ENCODE results near the gene GZF1. TPM values are rescaled to one million over a fixed set of nuclear protein-coding genes. Genes with fewer than 3 reads are reported as not detected.

The GZF1 gene
- total RNA-seq, 1 donor from 2014 or later = 18.8 TPM

DNA sequence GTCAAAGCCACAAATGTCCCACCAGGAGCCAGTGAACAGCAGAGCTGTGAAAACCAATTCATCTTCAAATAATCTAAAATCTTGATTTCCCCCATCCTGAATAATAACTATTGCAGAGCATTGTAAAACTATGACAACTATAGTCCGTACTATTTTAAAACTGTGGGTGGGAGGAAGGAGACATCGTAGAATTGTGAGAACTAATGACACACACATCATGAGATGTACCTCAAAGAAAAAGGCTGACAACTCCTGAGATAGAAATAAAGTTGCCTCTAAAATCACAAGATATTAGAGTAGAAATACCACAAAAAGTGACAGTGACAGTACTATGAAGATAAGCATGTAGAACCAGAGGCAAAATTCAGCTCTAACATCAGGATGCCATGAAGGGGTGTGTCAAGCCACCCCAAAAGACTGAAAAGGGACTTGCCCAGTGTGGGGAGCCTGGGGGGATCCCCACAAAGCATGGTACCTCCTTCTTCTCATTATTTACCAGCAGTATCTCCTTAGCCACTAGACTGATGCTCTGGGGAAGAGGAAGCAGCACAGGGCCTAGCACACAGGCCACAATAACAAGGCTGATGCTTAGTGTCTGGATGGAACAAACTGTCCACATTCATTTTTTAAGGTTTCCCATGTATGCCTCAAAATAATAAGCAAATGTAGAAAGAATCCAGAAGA, 45.9 kb downstream of the GZF1 start:
- DNase-seq (ENCODE audit: low read depth in 2 of 2) = no peak

DNA sequence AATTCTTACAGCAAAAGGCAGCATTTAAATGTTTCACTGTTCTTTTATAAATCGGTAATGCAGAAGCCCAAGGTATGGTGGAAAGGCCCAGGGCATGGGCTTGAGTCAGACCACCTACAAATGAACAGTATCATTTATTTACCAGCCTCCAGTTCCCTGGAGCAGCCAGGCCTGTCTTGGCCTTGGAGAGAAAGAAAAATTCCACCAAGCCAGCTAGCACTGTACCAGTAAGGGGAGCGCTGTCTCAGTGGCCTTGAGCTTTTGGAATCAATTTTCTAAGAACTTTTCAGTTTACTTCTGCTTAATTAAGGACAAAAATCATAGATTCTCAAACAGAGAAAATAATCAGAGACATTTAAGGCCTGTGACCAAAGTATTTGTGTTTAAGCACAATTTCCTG, 47.0 kb downstream of the GZF1 start:
- no peak for DNase-seq (ENCODE audit: low read depth in 2 of 2)

DNA sequence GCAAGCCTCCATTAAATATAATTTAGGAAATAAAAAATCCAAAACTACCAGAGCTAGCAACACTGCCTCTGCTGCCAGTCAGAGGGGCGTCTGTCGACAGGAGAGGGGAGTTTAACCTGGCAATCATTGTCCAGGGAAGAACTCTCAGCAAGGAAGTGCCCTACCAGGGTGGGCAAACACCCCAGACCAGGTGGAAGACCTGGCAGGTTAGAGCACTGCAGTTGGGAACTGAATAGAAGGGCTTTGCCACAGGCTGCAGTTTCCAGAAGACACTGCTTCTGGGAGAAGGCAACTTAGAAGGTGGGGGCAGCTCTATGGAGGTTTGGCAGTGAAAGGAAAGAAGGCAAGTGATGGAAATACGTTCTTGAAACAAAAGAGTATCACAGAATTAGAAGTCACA, 47.8 kb downstream of the GZF1 start:
- no peak for DNase-seq (ENCODE audit: low read depth in 2 of 2)

DNA sequence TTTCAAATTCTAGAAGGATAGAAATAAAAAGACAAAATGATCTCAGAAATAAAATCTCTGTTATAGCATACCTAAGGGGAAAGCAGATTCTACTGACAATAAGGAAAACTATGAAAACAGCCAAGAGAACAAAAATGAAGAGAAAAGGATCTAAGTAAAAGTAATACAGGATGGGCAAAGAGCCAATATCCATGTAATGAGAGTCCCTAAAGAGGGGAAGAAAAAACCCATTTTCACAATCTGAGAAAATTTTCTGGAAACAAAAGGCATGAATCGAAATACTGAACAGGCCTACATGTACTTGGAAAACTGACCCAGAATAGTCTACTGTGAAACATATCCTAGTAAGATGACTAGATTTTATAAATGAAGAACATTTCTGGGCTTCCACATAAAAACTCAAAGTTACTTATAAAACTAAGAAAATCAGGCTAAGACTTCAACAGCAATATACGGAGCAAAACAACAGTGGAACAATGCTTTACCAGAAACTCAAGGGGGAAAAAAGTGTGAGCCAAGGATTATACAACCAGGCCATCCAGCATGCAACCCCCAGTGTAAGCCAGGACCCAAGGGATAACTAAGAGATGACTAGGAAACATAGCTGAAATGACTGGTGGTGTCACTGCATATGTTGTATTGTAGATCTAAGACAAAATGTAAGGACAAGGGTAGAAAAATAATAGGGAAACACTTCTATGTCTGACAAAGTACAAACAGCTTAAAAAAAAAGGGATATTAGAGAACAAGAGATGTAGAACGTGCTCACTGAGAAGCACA, 49.1 kb downstream of the GZF1 start:
- DNase-seq (ENCODE audit: low read depth in 2 of 2) = no peak

DNA sequence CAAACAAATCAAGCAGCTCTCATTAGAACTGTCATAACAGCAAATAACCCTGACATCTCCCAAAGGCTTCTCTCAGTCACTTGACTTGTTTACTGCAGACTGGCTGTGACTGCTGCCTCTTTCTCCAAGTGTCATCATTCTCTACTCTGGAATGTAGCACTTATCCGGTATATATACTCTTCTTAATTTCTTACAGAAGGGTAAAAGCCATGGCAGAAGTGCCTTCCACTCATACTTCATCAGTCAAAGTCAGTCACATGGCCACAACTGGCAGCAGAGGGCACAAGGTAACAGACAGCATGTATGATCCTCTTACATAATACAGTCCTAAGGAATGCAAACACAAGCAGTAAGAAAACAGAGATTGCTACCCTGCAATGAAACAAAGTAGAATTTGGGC, 50.0 kb downstream of the GZF1 start:
- no peak for DNase-seq (ENCODE audit: low read depth in 2 of 2)

DNA sequence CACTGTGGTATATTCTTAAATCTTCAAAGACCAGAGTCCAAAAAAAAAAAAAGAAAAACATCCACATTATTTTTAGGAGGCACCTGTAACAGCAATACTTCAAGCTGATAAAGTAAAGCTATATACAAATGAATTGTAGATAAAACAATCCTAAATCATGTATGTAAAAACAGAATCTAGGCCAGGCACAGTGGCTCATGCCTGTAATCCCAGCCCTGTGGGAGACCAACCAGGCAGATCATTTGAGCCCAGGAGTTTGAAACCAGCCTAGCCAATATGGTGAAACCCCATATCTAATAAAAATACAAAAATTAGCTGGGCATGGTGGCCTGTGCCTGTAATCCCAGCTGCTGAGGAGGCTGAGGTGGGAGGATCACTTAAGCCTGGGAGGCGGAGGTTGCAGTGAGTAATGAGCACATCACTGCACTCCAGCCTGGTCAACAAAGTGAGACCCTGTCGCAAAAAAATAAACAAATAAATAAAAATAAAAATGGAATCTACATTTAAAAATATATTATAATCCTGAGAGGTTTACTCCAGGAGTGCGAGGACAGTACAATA, 52.0 kb downstream of the GZF1 start:
- no peak for DNase-seq (ENCODE audit: low read depth in 2 of 2)

DNA sequence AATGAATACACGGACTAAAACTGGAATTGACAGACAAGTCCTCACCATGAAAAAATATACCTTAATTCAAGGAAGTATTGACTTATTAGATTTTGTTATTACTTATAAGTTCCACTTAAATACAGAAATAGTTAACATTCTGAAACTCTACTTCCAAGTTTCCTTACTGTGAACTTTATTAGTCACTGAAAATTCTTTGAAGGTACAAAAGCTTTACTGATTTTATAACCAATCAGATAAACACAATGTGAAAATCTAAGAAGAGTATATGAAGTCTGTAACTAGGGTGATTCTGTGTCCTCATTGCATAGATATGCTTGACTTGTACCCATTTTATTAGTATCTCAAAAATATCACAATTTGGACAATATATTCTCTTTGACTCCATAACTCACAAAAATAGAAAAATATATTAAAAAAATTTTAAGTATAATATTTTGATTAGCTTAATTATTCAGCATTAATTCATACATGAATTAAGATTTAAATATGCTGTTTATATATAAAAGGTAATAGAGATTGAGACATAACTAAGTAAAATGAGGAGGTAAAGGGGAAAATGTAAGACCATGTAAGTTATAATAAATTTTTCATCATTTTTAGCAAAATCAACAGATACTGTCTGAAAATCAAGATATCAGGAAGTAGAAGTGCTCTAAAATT, 52.7 kb downstream of the GZF1 start:
- DNase-seq (ENCODE audit: low read depth in 2 of 2) = no peak

DNA sequence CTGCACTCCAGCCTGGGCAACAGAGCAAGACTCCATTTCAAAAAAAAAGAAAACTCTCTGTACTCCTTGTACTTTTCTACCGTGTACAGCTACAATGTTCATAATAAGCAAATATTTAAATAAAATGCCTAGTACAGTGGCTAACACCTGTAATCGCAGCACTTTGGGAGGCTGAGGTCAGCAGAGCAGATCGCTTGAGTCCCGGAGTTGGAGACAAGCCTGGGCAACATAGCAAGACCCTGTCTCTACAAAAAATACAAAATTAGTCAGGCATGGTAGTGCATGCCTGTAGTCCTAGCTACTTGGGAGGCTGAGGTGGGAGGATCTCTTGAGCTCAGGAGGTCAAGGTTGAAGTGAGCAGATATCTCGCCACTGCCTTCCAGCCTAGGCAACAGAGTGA, 53.6 kb downstream of the GZF1 start:
- no peak for DNase-seq (ENCODE audit: low read depth in 2 of 2)

DNA sequence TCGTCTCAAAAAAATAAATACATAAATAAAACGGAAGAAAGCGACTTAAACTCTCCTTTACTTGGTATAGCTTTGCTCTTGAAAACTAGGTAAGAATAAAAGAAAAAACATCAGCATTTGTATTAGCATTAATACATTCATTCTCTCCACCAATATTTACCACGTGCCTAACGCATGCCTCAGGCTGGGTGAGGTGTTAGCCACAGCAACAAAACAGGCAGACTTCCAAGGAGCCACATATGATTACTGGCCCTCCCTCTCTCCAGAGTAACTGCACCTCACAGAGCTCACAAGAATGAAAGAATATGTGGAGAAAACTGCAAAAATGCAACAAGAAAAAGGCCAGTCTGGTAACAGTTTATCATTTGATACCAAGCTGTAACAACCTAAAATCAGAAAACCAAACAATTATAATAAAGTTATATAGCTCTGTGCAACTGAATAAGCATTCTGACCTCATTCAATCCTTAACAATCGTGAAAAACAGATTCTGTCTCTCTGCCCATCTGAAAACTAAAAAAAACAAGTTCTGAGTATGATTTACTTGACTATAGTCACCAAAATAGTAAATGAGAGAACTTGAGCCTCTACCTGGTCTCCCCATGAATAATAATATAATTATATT, 54.1 kb downstream of the GZF1 start:
- DNase-seq (ENCODE audit: low read depth in 2 of 2) = no peak

DNA sequence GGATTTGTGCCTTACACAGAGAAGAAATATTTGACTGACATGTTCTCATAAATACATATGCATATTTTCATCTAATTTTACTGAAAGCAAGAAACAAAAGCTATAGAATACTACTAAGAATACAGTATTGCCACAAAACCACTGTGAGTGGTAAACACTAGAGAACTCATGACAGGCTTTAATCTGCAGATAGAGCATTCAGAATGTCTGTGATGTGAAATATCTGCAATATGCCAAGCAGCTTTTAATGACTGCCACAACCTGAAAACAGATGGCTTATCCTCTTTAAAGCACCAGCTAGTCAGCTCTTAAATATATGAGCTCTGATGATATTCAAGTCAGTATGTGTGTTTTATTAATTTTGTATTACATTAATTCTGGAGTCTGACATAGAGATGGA, 55.9 kb downstream of the GZF1 start:
- DNase-seq (ENCODE audit: low read depth in 2 of 2) = no peak

DNA sequence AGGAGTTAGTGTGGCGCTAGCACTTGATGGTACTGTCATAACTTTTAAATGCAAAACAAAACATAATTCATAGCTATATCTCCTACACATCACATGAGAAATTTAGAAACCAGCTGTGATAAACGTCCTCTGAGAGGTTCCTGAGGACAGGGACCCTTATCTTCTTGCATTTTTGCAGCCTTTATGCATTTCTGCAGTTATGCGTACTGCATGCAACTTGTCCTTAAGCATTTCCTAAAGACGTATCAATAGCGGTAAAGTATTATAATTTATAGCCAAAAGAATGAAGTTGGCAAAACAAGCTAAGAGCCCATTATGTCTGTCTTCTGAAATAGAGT, 57.6 kb downstream of the GZF1 start:
- DNase-seq (ENCODE audit: low read depth in 2 of 2) = no peak

DNA sequence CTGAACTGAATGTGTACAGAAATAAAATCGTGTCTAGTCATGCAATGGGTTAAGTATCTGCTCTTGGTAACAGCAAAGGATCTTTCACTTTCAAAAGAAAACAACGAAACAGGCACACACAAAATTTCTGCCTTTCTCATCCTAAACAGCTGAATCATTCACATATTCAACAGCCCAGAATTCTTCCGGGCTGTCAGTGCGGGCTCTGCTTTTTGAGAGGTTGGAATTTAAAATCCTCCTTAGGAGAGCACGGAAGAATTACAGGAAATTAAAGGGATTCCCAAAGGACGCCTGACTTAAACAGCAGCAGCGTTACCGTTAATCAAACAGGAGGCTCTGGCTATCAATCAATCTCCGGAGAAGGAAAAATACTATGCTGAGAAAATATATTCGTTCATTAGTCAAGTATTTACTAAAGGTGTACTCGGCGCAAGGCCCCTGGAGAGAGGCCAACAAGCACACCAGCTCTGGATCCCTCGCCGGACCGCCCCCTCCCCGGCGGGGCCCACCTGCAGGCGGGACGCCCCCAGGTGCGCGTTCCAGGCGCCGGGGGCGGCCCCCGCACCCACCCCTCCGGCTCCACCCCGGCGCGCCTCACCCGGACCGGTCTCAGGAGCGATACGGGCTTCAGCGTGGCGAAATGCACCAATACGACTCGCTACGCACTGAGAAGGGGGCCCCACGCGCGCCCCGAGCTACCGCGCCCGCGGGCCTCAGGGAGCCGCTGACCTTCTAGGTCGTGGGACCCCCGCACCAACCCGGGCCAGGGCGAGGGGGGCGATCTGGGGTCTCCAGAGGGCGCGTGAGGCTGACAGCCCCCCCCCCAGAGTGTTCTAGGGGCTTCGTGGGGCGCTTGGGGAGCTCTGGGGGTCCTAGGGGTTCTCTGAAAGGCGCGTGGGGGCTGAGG, 58.3 kb downstream of the GZF1 start:
- DNase-seq (ENCODE audit: low read depth in 2 of 2) = peak; percentile 40 to 50

DNA sequence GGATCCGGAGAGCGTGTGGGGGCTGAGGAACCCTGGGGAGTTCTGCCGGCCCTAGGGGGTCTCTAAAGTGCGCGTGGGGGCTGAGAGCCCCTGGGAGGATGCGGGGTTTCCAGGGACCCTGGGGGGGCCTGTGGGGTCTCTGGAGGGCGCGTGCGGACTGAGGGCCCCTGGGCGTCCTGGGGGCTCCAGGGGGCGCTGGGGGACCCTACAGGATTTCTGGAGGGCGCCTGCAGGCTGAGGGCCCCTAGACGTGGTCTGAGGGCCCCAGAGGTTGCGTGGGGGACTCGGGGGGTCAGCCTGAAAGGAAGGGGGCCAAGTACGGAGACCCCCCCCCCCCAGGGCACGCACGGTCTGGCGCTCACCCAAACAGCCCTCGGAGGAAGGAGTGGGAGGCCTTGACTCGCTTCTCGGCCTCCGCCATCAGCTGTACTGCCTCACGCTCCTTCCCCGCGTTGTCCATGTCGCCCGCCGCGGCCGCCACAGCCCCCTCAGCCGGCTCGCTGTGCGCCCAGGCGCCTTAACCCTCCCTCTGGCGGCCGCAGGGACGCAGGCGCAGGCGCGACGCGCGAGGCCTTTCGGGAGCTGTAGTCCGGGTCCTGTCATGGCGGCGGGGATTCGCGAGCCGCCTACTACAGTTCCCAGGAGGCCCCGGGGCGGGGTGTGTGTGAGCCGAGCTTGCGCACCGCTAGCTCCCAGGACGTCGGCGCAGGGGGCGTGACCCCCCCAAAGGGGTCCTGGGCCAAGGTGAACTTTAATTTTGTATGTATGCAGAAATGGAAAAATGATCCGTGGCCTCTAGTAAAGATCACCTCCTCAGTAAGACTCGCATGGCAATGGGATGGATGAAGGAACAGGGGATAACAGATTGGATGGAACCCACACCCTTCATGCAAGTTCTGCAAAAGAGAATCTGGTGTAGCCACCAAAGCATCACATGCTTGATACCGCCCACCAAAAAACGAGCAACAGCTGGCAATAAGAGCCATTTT, 59.3 kb downstream of the GZF1 start, which contains the start of gene NAPB:
Gene NAPB, minus strand, starts transcription at position 546 of the 989 bp plus-strand sequence. Its CDS starts 86 bp downstream, at position 460.
- DNase-seq (ENCODE audit: low read depth in 2 of 2) = peak; percentile 94 to 95

Other genes with a start within 250 kb of the GZF1 start
- gene NXT1, start 11.4 kb upstream of the GZF1 start, total RNA-seq = 20.5 and 29.4 TPM in 2 replicates
- gene NAPB, start 59.3 kb downstream of the GZF1 start, total RNA-seq = 3.1 and 6.5 TPM in 2 replicates
- gene CSTL1, start 77.5 kb downstream of the GZF1 start, total RNA-seq = not detected in 2 replicates
- gene CST11, start 90.7 kb downstream of the GZF1 start, total RNA-seq = not detected in 2 replicates
- gene CST8, start 128.9 kb downstream of the GZF1 start, total RNA-seq = not detected in 2 replicates
- not detected in 2 replicates for gene CST9L, start 206.3 kb downstream of the GZF1 start, total RNA-seq
- under 0.01 TPM in 1 of 2 replicates, not detected in the other for gene CST9, start 243.7 kb downstream of the GZF1 start, total RNA-seq